GM12801 (cell line): Measurements from ENCODE around the gene ST8SIA3.

Source experiments
- CTCF ChIP-seq: IDR thresholded peaks from one replicate; pipeline ENCODE4 v1.5.1; 2011; ENCODE audit warnings: control low read depth; ENCODE audit not compliant: insufficient read length; ENCODE audit errors: extremely low read depth

Gene ST8SIA3, protein sequence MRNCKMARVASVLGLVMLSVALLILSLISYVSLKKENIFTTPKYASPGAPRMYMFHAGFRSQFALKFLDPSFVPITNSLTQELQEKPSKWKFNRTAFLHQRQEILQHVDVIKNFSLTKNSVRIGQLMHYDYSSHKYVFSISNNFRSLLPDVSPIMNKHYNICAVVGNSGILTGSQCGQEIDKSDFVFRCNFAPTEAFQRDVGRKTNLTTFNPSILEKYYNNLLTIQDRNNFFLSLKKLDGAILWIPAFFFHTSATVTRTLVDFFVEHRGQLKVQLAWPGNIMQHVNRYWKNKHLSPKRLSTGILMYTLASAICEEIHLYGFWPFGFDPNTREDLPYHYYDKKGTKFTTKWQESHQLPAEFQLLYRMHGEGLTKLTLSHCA

DNA sequence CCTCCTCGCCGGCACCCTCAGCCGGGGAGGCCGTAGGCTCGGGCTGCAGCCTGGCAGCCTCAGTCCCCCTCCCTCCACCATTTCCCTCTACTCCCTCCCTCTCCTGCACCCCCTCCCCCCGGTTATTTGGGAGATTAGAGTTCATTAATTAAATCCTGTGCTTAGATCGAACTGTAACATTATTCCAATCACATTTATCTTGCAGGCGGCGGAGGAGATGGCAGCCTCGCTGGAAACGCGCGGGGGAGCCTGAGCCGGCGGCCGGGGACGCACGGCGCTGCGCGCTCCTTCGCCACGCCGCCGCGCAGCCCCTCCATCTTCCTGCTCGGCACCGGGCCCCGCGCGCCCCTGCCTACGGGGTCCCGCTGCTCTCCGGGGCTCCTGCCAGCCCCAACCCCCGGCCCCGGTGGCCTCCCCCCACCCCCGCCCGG, at the start of gene ST8SIA3:
Gene ST8SIA3, plus strand, starts transcription at position 287 of the 431 bp plus-strand sequence. CDS start 290 bp downstream, outside the sequence.
- no peak for TF ChIP-seq CTCF

DNA sequence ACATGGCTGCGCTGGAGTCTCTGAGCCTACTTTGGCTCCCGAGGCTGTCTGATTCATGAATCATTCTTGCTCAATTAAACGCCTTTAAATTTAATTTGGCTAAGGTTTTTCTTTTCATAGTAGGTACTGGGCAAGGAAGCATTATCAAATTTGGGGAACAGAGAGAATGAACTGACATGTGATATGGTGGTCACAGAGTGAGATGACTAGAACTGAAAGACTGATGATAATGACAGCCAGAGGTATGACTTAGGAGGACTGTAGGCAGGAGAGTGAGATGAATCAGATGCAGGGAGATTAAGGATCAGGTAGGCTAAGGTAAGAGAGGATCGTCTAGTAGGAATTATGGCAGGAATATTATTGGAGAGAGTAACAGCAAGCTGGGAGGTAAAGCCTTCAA, 40.9 kb upstream of the ST8SIA3 start:
- no peak for TF ChIP-seq CTCF

- no peak for TF ChIP-seq CTCF
These were observed 39.8 kb upstream of the ST8SIA3 start for GRCh38 chr18:57312346-57313144.

DNA sequence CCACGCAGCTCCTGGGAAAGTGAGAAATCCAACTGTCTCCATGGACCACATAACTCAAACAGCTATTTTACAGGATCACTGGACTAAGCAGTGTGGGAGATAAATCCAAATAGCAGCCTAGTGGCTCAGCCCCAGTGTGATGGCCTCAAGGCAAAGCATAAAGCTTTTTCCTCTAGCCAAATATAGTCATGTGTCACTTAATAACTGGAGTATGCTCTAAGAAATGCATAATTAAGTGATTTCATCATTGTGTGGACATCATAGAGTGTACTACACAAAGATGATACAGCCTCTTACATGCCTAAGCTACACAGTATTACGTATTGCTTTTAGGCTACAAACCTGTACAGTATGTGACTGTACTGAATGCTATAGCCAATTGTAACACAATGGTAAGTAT, 31.8 kb upstream of the ST8SIA3 start:
- TF ChIP-seq CTCF = no peak

DNA sequence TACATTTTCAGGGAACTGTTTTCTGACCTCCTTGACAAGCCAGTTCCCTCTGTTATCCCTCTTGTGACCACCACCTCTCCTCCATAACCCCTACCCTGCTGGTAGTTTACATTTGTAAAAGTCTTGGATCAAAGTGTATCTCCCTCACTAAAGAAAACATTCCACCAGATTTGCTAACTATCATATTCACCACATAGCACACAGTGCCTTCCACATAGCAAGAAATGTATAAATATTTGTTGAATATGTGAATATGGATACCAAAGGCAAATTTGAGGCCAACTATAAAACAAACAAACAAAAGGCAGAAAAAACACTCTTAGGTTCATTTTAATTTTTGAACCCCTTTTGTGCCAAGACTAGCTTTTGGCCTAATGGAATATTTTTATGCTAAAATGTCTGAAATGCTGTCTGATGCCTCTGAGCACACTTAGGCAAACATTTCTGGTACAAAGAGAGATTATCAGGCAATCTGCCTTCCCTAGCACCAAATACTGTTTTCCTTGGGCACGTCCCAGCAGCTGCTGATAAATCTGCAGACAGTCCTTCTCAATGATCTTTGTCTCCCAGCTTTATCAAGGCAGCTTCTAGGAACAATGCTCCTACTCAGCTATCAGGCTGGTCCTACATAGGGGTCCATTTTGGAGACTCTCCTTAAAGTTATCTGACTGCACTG, 26.7 kb upstream of the ST8SIA3 start:
- no peak for TF ChIP-seq CTCF

DNA sequence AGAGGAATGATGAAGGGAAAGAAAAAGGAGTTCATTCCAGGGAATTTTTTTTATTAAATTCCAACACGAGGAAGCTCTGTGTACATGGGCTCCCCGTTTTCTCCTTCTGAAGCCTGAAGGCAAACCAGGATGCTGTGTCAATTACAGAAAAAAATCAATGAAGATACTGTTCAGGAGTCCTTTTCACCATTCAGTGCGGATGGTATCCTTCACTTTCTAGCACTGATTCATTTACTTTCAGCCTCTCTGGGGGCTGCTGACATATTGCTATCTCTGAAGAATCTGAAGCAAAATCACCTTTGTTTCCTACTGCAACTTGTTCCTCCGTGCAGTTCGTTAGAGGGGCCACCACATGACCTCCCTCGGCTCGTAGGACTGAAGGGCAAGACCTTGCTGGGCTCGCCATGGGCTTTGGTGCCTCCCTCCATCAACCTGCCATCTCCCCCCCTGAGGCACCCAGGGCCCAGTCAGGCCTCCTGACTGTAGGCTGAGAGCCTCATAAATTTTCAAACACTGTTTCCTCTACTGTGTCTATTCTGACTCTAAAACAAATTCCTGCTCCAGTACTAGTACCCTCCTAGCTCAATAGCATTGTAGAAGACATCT, 25.5 kb upstream of the ST8SIA3 start:
- no peak for TF ChIP-seq CTCF

DNA sequence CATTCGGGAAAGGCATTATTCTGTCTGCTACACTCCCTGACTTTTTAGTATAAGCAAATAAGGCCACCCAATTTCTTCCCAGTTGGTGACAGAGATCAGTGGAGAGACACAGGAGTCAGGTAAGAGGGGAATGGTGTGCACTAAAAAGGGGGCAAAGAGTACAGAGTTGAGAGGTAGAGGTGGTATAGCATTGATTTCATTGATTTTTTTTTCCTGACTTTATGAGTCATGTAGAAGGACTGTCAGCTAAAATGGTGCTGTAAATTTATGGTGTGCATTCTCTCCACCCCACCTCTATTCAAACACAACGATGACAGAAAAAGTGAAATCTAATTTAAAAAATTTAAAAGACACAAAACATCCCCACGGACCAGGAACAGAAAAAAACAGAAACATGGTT, 23.7 kb upstream of the ST8SIA3 start:
- TF ChIP-seq CTCF = no peak
